ENCODE results near the gene ACSBG1.

Gene ACSBG1

GRCh38 chr15:78247911-78248310, 13.5 kb upstream of the ACSBG1 start:
- DNase-seq: no peak

- DNase-seq: peak; percentile 19
Observed at GRCh38 chr15:78245976-78246620, 11.7 kb upstream of the ACSBG1 start.

GRCh38 chr15:78245392-78245791, 11.0 kb upstream of the ACSBG1 start:
- peak; percentile 2 for DNase-seq

- DNase-seq: peak; percentile 2
Observed at GRCh38 chr15:78244893-78245292, 10.5 kb upstream of the ACSBG1 start.

- peak; percentile 23 for DNase-seq
Observed at GRCh38 chr15:78244101-78244500, 9.7 kb upstream of the ACSBG1 start.

GRCh38 chr15:78243491-78243941, 9.2 kb upstream of the ACSBG1 start:
- DNase-seq: peak; percentile 43

GRCh38 chr15:78243058-78243457, 8.7 kb upstream of the ACSBG1 start:
- peak; percentile 2 for DNase-seq

GRCh38 chr15:78242128-78242527, 7.8 kb upstream of the ACSBG1 start:
- peak; percentile 29 for DNase-seq

- DNase-seq: peak; percentile 92
Observed at GRCh38 chr15:78241017-78241416, 6.7 kb upstream of the ACSBG1 start.

- peak; percentile 22 for DNase-seq
Observed at GRCh38 chr15:78239811-78240210, 5.4 kb upstream of the ACSBG1 start.

GRCh38 chr15:78237146-78237545, 2.8 kb upstream of the ACSBG1 start:
- DNase-seq: no peak

- no peak for DNase-seq
Observed at GRCh38 chr15:78236491-78236890, 2.1 kb upstream of the ACSBG1 start.

GRCh38 chr15:78233496-78233895, 869 bp downstream of the ACSBG1 start:
- DNase-seq: no peak

- peak; percentile 32 for DNase-seq
Observed at GRCh38 chr15:78232951-78233350, 1.4 kb downstream of the ACSBG1 start.

- peak; percentile 27 for DNase-seq
Observed at GRCh38 chr15:78229431-78230406, 4.6 kb downstream of the ACSBG1 start.

- DNase-seq: peak; percentile 23
Observed at GRCh38 chr15:78228356-78228996, 5.9 kb downstream of the ACSBG1 start.

- DNase-seq: no peak
Observed at GRCh38 chr15:78225783-78226541, 8.4 kb downstream of the ACSBG1 start.

- DNase-seq: no peak
Observed at GRCh38 chr15:78224023-78224411, 10.3 kb downstream of the ACSBG1 start.

GRCh38 chr15:78223396-78224022, 10.9 kb downstream of the ACSBG1 start:
- peak; percentile 13 for DNase-seq

- DNase-seq: no peak
Observed at GRCh38 chr15:78222745-78223395, 11.5 kb downstream of the ACSBG1 start.

GRCh38 chr15:78220713-78221112, 13.7 kb downstream of the ACSBG1 start:
- no peak for DNase-seq

All from right forelimb (tissue), 1 donor.